IMR-90 (cell line): ENCODE data around the gene TTYH3. TPM values are rescaled to one million over a fixed set of nuclear protein-coding genes. Genes with fewer than 3 reads are reported as not detected.
"Not testable (repeated sequence)": the region's sequence is repeated elsewhere in the genome, so short reads cannot be mapped to it uniquely, and the experiment has no call there.

Source experiments
- ATAC-seq: fragments of 200-7000 bp; cut with Tn5 transposase; 2 replicates; pipeline ENCODE4 v1.9.1; 2020; ENCODE audit warnings: low read depth, mild to moderate bottlenecking, moderate library complexity
- BruUV-seq: library from RNA; stranded (reverse); fragments of 400-500 nt; replicated peaks from 2 replicates; lab custom pipeline; 2021; lab: Mats Ljungman, UMichigan
- CTCF ChIA-PET: fragments of 300-600 bp; formaldehyde crosslinking; extraction: SDS; loops from one replicate; lab custom pipeline; 2021; ENCODE audit warnings: antibody characterized with exemption; lab: Yijun Ruan, JAX
- POLR2A ChIA-PET: fragments of 300-600 bp; sonication (Branson Sonifier 250); formaldehyde crosslinking; loops from one replicate; lab custom pipeline; 2022; ENCODE audit warnings: antibody characterized with exemption; ENCODE audit not compliant: unreplicated experiment; lab: Charles Lee
- DNase-seq: peaks from one replicate; pipeline ENCODE4 v3.0.0; 2013
- H2AFZ ChIP-seq: replicated peaks from 2 replicates; pipeline ENCODE3; 2013; ENCODE audit warnings: low read length, mild to moderate bottlenecking; ENCODE audit not compliant: poor library complexity
- H2AK5ac ChIP-seq: 2 replicates; pipeline ENCODE4 v1.6.1; 2013; ENCODE audit warnings: low read depth, low read length, inconsistent platforms
- H2AK9ac ChIP-seq: replicated peaks from 2 replicates; pipeline ENCODE3; 2013; ENCODE audit warnings: mild to moderate bottlenecking, low read depth, low read length, moderate library complexity; ENCODE audit not compliant: poor library complexity
- H2BK120ac ChIP-seq: 2 replicates; pipeline ENCODE4 v1.6.1; 2013; ENCODE audit warnings: low read depth, low read length, inconsistent platforms
- H2BK15ac ChIP-seq: 3 replicates; pipeline ENCODE4 v1.6.1; 2013; ENCODE audit warnings: low read depth, low read length, inconsistent platforms
- H2BK20ac ChIP-seq: 2 replicates; pipeline ENCODE4 v1.6.1; 2013; ENCODE audit warnings: low read depth, mild to moderate bottlenecking, inconsistent platforms, low read length, moderate library complexity
- H2BK5ac ChIP-seq: 2 replicates; pipeline ENCODE4 v1.6.1; 2013; ENCODE audit warnings: mild to moderate bottlenecking, low read depth, low read length, inconsistent platforms; ENCODE audit not compliant: poor library complexity, severe bottlenecking
- H3K14ac ChIP-seq: replicated peaks from 2 replicates; pipeline ENCODE4 v1.6.1; 2013; ENCODE audit warnings: low read depth, low read length, inconsistent platforms
- H3K18ac ChIP-seq: 2 replicates; pipeline ENCODE4 v1.6.1; 2013; ENCODE audit warnings: low read depth, low read length, control low read depth
- H3K23ac ChIP-seq: 2 replicates; pipeline ENCODE4 v1.6.1; 2013; ENCODE audit warnings: low read depth, low read length, inconsistent platforms
- H3K27ac ChIP-seq: 2 replicates; pipeline ENCODE4 v1.5.1; 2013; ENCODE audit warnings: mild to moderate bottlenecking, control low read depth, low read length; ENCODE audit not compliant: insufficient read depth
- H3K27me3 ChIP-seq: 2 replicates; pipeline ENCODE4 v1.6.1; 2013; ENCODE audit warnings: low read length; ENCODE audit not compliant: control insufficient read depth, insufficient read depth
- H3K36me3 ChIP-seq: 2 replicates; pipeline ENCODE4 v1.6.1; 2013; ENCODE audit warnings: low read length, mixed read lengths; ENCODE audit not compliant: control insufficient read depth, insufficient read depth
- H3K4ac ChIP-seq: 2 replicates; pipeline ENCODE4 v1.6.1; 2013; ENCODE audit warnings: low read depth, low read length, inconsistent platforms
- H3K4me1 ChIP-seq: 2 replicates; pipeline ENCODE4 v1.6.1; 2013; ENCODE audit warnings: low read length, mixed read lengths; ENCODE audit not compliant: control insufficient read depth, insufficient read depth
- H3K4me2 ChIP-seq: 2 replicates; pipeline ENCODE4 v1.6.1; 2013; ENCODE audit warnings: low read depth, mild to moderate bottlenecking, control low read depth, low read length, moderate library complexity
- H3K4me3 ChIP-seq: 2 replicates; pipeline ENCODE4 v1.5.1; 2013; ENCODE audit warnings: low read depth, mild to moderate bottlenecking, control low read depth, low read length, moderate library complexity; ENCODE audit not compliant: insufficient read depth
- H3K56ac ChIP-seq: 2 replicates; pipeline ENCODE4 v1.6.1; 2013; ENCODE audit warnings: low read length, inconsistent platforms; ENCODE audit not compliant: insufficient read depth; ENCODE audit errors: extremely low read depth
- H3K79me1 ChIP-seq, 2 experiments: 2 replicates each; pipeline ENCODE4 v1.6.1; 2013; ENCODE audit warnings: low read length in 2 of 2, inconsistent platforms in 1 of 2, low read depth in 1 of 2
- H3K9ac ChIP-seq: 2 replicates; pipeline ENCODE4 v1.6.1; 2013; ENCODE audit warnings: low read depth, low read length, control low read depth
- H3K9me1 ChIP-seq: 2 replicates; pipeline ENCODE4 v1.6.1; 2013; ENCODE audit warnings: low read length, inconsistent platforms; ENCODE audit not compliant: insufficient read depth
- H3K9me3 ChIP-seq: 2 replicates; pipeline ENCODE4 v1.6.1; 2013; ENCODE audit warnings: low read length; ENCODE audit not compliant: control insufficient read depth, insufficient read depth
- H4K20me1 ChIP-seq: 2 replicates; pipeline ENCODE4 v1.6.1; 2013; ENCODE audit warnings: low read length, inconsistent platforms; ENCODE audit not compliant: insufficient read depth
- H4K5ac ChIP-seq: 2 replicates; pipeline ENCODE4 v1.6.1; 2013; ENCODE audit warnings: mild to moderate bottlenecking, low read depth, low read length, control low read depth
- H4K8ac ChIP-seq, 2 experiments: 2 replicates each; pipeline ENCODE4 v1.6.1; 2013; ENCODE audit warnings: low read depth in 2 of 2, low read length in 2 of 2, control low read depth in 1 of 2, inconsistent platforms in 1 of 2
- H4K91ac ChIP-seq: 2 replicates; pipeline ENCODE4 v1.6.1; 2013; ENCODE audit warnings: low read depth, low read length, inconsistent platforms; ENCODE audit not compliant: insufficient read depth
- WGBS, 2 experiments: methylation state at CpG; one replicate each; pipeline versions ENCODE4 v1.1.5 to v1.1.7; 2013; ENCODE audit warnings: missing lambda C conversion rate in 2 of 2; ENCODE audit not compliant: insufficient read length in 1 of 2; ENCODE audit errors: extremely low coverage in 2 of 2; 5-methylcytosine and 5-hydroxymethylcytosine counted together
- dilution Hi-C: fragments of 300-500 bp; cut with HindIII; formaldehyde crosslinking; loops from one replicate; pipeline ENCODE4 v1.14.3; 2018; ENCODE audit warnings: low sequenced_read_pairs; ENCODE audit not compliant: unreplicated experiment
- in situ Hi-C: fragments of 300-500 bp; cut with MboI; formaldehyde crosslinking; loops from 3 replicates; pipeline ENCODE4 v1.14.3; 2019; ENCODE audit warnings: low sequenced_read_pairs, inconsistent platforms, mixed read lengths
- intact Hi-C: fragments of 100-400 bp; cut with micrococcal nuclease; formaldehyde crosslinking; loops from 2 replicates; pipeline ENCODE4 v1.10.0; 2022
- polyA plus RNA-seq, 3 experiments: library from polyadenylated mRNA; depleted of rRNA; stranded (reverse); fragments of >200 nt; gene quantifications; 2 replicates each; pipeline ENCODE4 v1.2.3, GENCODE V29; 2012; ENCODE audit warnings: low replicate concordance in 1 of 3
- total RNA-seq: library from RNA; depleted of rRNA; stranded (reverse); fragments of >200 nt; gene quantifications from 2 replicates; pipeline ENCODE4 v1.2.3, GENCODE V29; 2012

TTYH3 gene
- total and polyA plus RNA-seq, 2 of the 4 experiments (the other 2 are of a cell fraction), result 5.6 to 82.6 TPM

DNA sequence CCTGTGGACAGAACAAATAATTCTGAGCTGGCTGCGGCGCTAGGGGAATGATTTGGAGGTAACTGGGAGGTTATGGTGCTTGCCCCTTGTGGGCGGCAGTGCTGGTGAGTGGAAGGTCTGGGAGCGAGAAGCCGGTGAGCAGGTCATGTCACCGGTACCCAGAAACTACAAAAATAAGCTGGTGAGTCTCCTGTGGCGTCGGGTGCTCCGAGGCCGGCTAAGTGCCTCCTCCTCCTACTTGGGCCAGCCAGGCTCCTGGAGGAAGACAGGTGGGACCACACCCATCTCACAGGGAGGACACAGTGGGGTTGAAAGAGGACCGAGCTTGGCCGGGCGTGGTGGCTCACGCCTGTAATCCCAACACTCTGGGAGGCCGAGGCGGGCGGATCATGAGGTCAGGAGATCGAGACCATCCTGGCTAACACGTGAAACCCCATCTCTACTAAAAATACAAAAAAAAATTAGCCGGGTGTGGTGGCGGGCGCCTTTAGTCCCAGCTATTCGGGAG, 60.2 kb downstream of the TTYH3 start:
- H4K91ac ChIP-seq, BruUV-seq, H3K14ac ChIP-seq, H3K9me3 ChIP-seq, H3K4me1 ChIP-seq, H3K79me1 ChIP-seq, H3K23ac ChIP-seq, H2BK20ac ChIP-seq, H4K5ac ChIP-seq, H3K18ac ChIP-seq, intact Hi-C loops, H3K4ac ChIP-seq, H4K20me1 ChIP-seq, H2AFZ ChIP-seq, dilution Hi-C loops, H3K36me3 ChIP-seq, H3K9me1 ChIP-seq, H2BK120ac ChIP-seq, H3K4me3 ChIP-seq, POLR2A ChIA-PET, H3K9ac ChIP-seq, H3K56ac ChIP-seq, H2AK5ac ChIP-seq, H3K4me2 ChIP-seq, H2BK5ac ChIP-seq, H3K27me3 ChIP-seq, DNase-seq, ATAC-seq, H2BK15ac ChIP-seq, H4K8ac ChIP-seq, H3K27ac ChIP-seq: not testable (repeated sequence)
- CTCF ChIA-PET, result interaction anchor here (1.2 kb wide), 1 partner anchor 46 kb away, joined by 8 read pairs; no protein-coding TSS in a partner anchor
- peak overlapping the region; percentile 55 for H2AK9ac ChIP-seq
- in situ Hi-C loops, result loop anchor here (25.0 kb wide), 1 partner anchor 470 kb away; no protein-coding TSS in a partner anchor
- no CpG with 5 or more reads among the region's 23 CpGs for WGBS, 2 experiments
